ENCODE data around the gene PPM1L.

Gene PPM1L

GRCh38 chr3:161100994-161101393 is 345.0 kb downstream of the PPM1L start:
- no peak for DNase-seq (ENCODE audit: low spot score)

GRCh38 chr3:161101609-161102008 is 345.6 kb downstream of the PPM1L start:
- no peak for DNase-seq (ENCODE audit: low spot score)

GRCh38 chr3:161103776-161104385 is 347.9 kb downstream of the PPM1L start:
- DNase-seq (ENCODE audit: low spot score) = no peak

GRCh38 chr3:161104561-161105551 is 348.8 kb downstream of the PPM1L start, which contains the start of gene B3GALNT1:
TSS of gene B3GALNT1 (minus strand) at chr3:161105349. CDS start at chr3:161086754, 18,595 bp downstream.
- peak; percentile 77 for DNase-seq (ENCODE audit: low spot score)

GRCh38 chr3:161107311-161107710 is 351.3 kb downstream of the PPM1L start:
- no peak for DNase-seq (ENCODE audit: low spot score)

- DNase-seq (ENCODE audit: low spot score) = no peak
Observed at GRCh38 chr3:161108840-161109239, 352.8 kb downstream of the PPM1L start.

GRCh38 chr3:161117646-161118045 is 361.6 kb downstream of the PPM1L start:
- DNase-seq (ENCODE audit: low spot score) = no peak

- no peak for DNase-seq (ENCODE audit: low spot score)
Observed at GRCh38 chr3:161126495-161126894, 370.5 kb downstream of the PPM1L start.

All from ecto neural progenitor cell (in vitro differentiated cells).